ENCODE measurements around the gene SLC6A18.

Gene SLC6A18

GRCh38 chr5:1187234-1187949 is 37.8 kb upstream of the SLC6A18 start:
- DNase-seq, result no peak

DNA sequence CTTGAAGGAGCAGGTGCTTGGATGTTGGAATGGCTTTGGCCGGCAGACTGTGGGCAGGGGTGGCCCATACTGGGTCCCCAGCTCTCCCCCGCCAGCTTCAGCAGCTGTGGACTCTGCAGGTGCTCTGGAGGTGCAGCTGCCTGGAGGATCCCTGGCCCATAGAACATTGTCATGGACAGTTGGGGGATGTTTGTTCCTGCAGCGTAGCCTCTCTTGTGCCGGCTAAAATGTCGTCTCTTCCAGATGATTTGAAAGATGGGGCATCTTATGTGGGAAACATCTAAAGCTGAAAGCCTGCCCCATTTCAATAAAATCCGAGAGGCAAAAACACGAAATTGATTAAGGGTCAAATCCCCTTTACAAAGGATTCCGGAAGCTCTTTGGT is 37.2 kb upstream of the SLC6A18 start:
- no peak for DNase-seq

DNA sequence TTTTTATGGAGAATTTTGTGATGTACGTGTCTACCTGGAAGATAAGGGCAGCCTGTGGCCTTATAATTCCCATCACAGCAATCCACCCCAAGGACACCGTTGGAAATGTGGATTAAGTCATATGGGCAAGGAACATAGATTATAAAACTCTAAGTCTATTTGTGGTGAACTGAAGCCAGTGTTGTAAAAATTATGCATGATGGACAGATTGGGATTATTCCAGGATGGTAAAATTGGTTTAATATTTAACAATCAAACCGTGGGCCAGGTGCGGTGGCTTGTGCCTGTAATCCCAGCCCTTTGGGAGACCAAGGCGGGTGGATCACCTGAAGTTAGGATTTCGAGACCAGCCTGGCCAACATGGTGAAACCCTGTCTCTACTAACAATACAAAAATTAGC is 36.7 kb upstream of the SLC6A18 start:
- no peak for DNase-seq

DNA sequence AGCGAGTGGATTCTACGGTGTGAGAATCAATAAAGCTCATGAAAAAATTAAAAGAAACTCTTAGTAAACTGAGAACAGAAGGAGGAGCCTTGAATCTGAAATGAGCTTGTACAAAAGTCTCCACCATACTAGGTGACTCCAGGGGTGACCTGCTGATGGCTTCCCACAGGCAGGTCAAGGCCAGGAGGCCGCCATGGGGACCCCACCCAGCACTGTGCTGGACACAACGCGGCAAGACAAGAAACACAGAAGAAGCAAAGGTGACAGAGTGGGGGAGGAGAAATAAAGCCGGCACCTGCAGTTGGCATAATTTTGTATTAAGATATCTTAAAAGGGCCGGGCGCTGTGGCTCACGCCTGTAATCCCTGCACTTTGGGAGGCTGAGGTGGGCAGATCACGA is 35.9 kb upstream of the SLC6A18 start:
- DNase-seq, result no peak

- no peak for DNase-seq
Measured at GRCh38 chr5:1190278-1190677, 34.9 kb upstream of the SLC6A18 start.

DNA sequence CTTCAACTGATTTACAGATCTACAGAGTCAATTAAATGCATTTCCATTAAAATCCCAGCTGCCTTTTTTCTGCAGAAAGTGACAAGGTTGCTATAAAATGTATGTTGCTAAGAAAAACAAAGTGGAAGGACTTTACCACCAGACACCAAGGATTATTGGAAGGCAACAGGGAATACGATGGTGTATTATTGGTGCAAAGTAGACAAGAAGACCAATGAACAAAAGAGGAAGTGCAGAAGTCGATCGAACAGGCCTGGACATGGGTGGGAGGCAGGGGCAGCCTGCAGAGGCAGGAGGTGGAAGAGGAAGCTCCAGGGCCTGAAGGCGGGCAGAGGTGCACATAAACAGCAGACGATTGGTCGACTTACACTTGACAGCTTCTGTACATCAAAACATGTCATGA is 34.3 kb upstream of the SLC6A18 start:
- DNase-seq, result no peak

DNA sequence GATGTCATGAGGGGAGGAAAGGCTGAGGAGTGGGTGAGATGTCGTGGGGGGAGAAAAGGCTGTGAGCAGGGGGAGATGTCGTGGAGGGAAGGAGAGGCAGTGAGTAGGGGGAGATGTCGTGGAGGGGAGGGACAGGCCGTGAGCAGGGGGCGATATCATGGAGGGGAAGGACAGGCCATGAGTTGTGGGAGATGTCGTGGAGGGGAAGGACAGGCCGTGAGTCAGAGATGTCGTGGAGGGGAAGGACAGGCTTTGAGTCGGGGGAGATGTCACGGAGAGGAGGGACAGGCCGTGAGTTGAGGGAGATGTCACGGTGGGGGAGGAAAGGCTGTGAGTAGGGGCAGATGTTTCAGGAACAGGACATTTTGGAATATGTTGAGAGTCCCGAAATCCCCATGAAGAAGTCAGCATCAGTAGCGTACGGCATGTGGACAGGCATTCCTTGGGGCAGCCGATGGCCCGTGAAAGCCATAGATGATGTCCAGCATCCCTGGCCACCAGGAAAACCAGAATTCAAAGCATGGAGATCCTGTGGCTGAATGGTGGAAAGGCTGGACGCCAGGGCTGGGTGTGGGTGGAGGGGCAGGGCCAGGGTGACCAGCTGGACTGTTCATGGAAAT is 32.1 kb upstream of the SLC6A18 start:
- no peak for DNase-seq

GRCh38 chr5:1193591-1193985 is 31.6 kb upstream of the SLC6A18 start:
- DNase-seq, result no peak

GRCh38 chr5:1194378-1194777 is 30.8 kb upstream of the SLC6A18 start:
- DNase-seq, result no peak

DNA sequence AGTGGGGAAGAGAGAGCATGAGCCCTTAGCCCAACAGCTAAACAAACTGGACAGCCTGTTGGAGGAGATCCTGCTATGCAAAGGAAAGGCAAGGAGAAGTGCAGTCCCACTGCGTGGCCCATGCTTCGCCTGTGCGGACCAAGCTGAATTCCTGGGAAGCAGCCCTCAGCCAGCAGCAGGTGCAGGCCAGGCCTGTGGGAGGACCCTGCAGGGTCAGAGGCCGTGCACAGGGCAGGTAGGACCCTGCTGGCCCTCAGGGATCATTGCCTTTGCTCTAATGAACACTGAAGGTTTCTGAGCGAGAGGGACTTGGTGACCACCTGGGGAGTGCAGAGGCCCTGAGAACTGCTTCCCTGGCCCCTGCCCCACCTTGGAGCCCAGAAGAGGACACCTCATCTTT is 29.7 kb upstream of the SLC6A18 start:
- no peak for DNase-seq

GRCh38 chr5:1195916-1196315 is 29.3 kb upstream of the SLC6A18 start:
- DNase-seq, result no peak

GRCh38 chr5:1196562-1196961 is 28.6 kb upstream of the SLC6A18 start:
- DNase-seq, result no peak

DNA sequence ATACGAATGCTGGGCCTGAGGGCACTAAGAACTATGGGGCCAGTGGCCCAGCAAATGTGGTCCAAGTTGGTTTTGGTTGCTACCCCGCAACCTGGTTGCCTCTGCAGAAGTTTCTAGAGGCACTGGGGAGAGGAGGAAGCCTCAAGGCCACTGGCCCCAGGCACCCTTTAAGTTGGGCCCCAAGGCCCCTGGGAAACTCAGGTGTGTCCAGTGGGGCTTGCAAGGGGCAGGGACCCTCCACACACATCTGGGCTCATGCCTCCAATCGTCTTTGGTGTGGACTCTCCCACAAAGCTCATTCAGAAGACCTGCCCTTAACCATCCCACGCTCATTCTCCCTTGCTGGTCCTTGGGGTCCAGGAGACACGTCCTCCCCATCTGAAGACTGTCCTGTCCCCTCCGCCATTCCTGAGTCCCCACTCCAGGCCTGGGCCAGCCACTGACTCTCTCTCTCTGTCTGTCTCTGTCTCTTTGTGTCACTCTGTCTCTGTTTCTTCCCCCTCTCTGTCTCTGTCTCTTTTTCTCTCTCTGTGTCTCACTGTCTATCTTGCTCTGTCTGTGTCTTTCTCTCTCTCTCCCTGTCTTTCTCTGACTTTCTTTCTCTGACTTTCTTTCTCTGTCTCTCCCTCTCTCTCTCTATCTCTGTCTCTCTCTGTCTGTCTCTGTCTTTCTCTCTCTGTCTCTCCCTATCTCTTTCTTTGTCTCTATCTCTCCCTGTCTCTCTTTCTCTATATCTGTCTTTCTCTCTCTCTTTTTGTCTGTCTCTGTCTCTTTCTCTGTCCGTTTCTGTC is 27.1 kb upstream of the SLC6A18 start:
- no peak for DNase-seq

DNA sequence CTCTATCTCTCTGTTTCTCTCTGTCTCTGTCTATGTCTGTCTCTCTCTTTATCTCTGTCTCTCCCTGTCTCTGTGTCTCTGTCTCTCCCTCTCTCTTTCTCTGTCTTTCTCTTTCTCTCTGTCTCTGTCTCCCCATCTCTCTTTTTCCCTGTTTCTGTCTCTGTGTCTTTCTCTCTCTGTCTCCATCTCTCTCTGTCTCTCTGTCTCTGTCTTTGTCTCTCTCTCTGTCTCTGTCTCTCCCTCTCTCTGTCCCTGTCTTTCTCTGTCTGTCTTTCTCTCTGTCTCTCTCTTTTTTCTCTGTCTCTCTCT is 25.9 kb upstream of the SLC6A18 start:
- DNase-seq, result no peak

DNA sequence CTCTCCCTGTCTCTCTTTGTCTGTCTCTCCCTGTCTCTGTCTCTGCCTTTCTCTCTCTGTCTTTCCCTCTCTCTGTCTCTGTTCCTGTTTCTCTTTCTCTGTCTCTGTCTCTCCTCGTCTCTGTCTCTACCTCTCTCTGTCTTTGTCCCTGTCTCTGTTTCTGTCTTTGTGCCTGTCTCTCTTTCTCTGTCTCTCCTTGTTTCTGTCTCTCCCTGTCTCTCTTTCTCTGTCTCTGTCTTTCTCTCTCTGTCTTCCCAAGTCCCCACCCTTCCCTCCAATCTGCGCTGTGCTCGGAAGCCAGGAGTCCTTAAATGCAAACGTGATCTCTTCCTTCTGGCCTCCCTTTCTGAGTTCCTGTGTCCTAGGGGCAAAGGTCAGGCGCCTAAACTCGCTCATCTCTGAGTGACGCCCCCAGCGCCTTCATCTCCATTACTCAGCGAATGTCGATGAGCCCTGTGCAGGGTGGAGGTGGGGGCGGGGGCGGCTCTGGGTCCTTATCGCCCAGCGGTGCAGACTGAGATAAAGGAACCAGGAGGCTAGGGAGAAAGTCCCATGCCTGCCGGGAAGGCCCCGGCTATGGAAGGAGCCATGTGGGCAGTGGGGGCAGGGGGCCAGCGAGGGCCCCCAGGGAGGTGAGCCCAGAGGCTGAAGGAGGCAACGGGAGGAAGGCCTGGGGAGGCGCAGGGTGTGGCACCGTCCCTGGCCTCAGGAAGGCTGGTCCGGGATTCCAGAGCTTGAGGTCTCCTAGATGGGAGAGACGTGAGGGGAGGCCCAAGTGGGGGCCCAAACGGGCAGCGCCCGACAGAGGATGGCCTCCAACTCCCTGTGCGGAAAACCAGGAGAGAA is 25.3 kb upstream of the SLC6A18 start:
- DNase-seq, result no peak

- DNase-seq, result no peak
Measured at GRCh38 chr5:1200495-1201326, 24.5 kb upstream of the SLC6A18 start.

DNA sequence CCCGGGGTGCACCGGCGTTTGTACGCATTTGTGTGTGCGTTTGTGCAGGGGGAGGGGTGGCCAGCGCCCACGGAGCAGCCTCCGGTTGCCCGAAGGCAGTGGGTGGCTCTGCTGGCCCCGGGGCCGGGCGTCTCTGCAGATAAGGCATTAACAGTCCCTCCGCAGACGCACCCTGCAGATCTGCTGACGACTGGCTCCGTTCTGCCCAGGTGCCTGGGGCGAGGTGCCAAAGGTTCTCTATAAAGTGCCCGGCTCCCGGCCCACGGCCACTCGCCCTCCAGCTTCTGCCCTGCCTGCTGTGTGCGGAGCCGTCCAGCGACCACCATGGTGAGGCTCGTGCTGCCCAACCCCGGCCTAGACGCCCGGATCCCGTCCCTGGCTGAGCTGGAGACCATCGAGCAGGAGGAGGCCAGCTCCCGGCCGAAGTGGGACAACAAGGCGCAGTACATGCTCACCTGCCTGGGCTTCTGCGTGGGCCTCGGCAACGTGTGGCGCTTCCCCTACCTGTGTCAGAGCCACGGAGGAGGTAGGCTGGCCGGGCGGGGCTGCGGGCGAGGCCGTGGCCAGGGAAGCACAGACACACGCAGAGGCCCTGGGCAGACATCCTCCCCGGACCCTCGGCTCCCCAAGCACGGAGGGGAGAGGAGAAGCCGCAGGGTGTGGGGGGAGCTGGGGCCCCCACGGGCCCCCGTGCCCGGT is 23.7 kb upstream of the SLC6A18 start, which contains the start of gene SLC6A19:
SLC6A19 (plus strand) TSS at position 269 of the 699 bp plus-strand sequence; CDS start at position 325, 56 bp downstream.
- DNase-seq, result no peak

DNA sequence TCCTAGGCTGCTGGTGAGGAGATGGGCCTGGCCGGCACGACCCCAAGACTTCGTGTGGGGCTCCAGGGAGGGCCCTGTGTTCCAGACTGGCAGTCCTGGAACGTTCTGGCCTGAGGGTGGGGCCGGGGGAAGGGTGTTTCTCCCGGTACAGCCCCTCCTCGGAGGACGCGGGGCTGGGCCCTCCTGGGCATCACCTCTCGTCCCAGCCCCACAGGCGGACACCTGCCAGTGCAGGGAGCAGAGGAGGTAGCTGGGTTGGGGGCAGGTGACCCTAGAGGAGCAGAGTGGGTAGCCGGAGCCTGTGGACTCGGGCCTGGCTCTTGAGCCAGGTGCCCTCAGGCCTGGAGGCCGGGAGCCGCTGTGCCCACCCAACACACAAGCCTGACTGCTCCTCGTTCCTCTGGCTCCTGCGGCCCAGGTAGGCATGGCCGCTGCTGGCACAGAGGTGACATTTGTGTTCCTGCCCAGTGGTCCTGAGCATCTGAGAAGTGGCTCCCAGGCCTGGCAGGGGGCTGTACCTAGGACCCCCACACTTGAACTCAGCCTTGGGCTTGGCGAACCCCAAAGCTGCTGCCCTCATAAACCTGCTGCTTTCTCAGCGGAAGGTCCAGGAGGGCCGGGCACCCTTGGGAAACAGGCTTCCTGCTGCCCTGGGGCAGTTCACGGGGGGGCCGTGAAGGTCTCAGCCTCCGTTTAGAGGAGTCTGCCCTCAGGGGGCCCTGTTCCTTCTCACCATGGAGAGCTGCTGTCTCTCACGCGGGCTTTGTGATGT is 23.0 kb upstream of the SLC6A18 start:
- no peak for DNase-seq

DNA sequence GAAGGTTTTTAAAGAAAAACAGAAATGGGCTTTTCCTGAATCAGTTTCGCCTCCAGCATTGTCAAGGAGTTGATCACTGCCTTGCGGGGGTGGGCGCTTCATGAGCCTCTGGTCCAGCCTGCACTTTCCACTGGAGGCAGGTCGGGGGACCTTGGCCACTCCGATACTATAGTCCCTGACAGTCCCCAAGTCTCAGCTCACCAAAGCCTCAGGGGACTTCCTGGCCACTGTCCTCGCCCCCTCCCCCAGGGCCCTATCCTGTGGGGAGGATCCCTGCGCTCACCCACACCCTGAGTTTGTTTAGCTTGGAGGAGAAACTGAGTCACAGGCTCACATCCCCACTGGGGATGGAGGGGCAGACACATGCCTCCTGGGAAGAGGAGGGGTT is 22.4 kb upstream of the SLC6A18 start:
- DNase-seq, result no peak

GRCh38 chr5:1203311-1203967 is 21.7 kb upstream of the SLC6A18 start:
- DNase-seq, result no peak

All from stimulated activated CD4-positive, alpha-beta T cell treated with anti-CD3 and anti-CD28 coated beads, Interleukin-1b, Interleukin-23, amount 100 ng/mL, for 48 hours (primary cell).